Motor neuron (in vitro differentiated cells): ENCODE data around the gene ACTN1. TPM values are rescaled to one million over a fixed set of nuclear protein-coding genes. Genes with fewer than 3 reads are reported as not detected.
A peak's percentile ranks its signal among the peaks of the same experiment; 100 is the strongest.

Source experiments
- ATAC-seq, 8 experiments: fragments of 200-7000 bp; cut with Tn5 transposase; replicated peaks in 6 of 8; 2 replicates each; pipeline ENCODE4 v1.8.0; 2021; ENCODE audit warnings: mild to moderate bottlenecking in 8 of 8, moderate library complexity in 8 of 8
- H3K27ac ChIP-seq, 2 donors: fragments of 250-450 bp; sonication (Bioruptor Pico); 2 replicates each; pipeline ENCODE4 v1.9.0; 2021; ENCODE audit warnings: antibody characterized with exemption in 2 of 2, mild to moderate bottlenecking in 2 of 2, moderate library complexity in 1 of 2
- H3K4me1 ChIP-seq, 2 donors: fragments of 250-450 bp; sonication (Bioruptor Pico); replicated peaks in 1 of 2; 2 replicates each; pipeline ENCODE4 v1.6.1; 2021; ENCODE audit warnings: antibody characterized with exemption in 2 of 2, mild to moderate bottlenecking in 2 of 2, moderate library complexity in 1 of 2
- H3K4me3 ChIP-seq, 5 donors: fragments of 250-450 bp; sonication (Bioruptor Pico); 2 replicates each; pipeline ENCODE4 v1.9.0; 2021; ENCODE audit warnings: antibody characterized with exemption in 5 of 5, mild to moderate bottlenecking in 5 of 5, moderate library complexity in 4 of 5
- WGBS, 10 experiments: fragments of 450-650 bp; shearing (Covaris generic); methylation state at CpG; one replicate each; pipeline ENCODE4 v1.0.0; 2022; 5-methylcytosine and 5-hydroxymethylcytosine counted together
- in situ Hi-C, 9 experiments: fragments of 400-800 bp; cut with MboI; loops; one replicate each; pipeline ENCODE4 v1.15.0; 2021; ENCODE audit warnings: low sequenced_read_pairs in 9 of 9, low pct_unique_long_range_greater_than_20kb in 2 of 9; ENCODE audit not compliant: unreplicated experiment in 9 of 9
- total RNA-seq, 8 experiments: library from RNA; unstranded; fragments of 300-600 nt; gene quantifications; 2 replicates each; pipeline versions ENCODE4 v1.2.3 to v1.2.4, GENCODE V29; 2022

ACTN1 gene
- total RNA-seq, 8 experiments from 2014 or later: 9.3 to 159 (median 56.5) TPM

DNA sequence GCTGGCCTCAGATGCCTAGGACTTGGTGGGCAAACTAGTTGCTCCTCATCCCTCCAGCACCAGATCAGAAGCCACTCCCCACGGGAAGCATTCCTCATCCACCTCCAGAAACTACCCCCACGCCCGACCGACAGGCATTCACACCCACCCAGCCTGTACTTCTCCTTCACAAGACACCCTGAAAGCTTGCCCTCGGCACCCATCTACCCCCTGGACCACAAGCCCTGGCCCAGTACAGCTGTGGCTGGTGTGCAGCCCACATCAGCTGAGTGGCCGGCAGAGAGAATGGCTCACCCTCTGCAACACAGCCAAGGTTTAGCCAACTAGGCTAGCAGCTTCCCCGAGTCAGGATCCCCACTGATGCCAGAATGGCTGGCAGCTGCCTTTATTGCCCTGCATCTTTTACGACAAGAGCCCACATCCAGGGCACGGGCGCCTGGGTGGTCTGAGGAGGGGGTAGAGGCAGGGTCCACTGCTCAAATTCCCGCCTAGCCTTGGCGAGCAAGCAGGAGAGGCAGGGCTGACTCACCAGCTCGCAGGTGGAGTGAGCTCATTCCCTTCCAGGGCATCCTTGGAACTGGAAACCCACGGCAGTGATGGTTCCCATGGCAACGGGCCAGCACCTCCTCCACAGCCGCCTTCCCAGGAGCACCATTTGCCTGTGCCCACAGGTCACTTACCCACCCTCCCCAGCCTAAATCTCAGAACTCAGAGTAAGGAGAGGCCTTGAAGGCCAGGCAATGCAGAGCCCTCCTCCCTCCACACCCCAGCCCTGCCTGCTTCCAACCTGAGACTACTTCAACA lies 17.1 kb downstream of the ACTN1 start:
- in situ Hi-C loops: no loop called here
- no peak overlapping the region for H3K4me3 ChIP-seq
- H3K4me1 ChIP-seq: peaks cover 13 to 31% of the 10 kb centered on the region in 2 donors
- peak in 6 of 8 experiments; percentile 1 to 97 (median 93) for ATAC-seq
- WGBS, 10 experiments: 60 to 90% (median 80%) methylated on average over 1 to 4 of the region's 16 CpGs; no CpG with 5 or more reads in 7 of the 10 experiments
- H3K27ac ChIP-seq: peak overlapping the region; percentile 28 to 47

DNA sequence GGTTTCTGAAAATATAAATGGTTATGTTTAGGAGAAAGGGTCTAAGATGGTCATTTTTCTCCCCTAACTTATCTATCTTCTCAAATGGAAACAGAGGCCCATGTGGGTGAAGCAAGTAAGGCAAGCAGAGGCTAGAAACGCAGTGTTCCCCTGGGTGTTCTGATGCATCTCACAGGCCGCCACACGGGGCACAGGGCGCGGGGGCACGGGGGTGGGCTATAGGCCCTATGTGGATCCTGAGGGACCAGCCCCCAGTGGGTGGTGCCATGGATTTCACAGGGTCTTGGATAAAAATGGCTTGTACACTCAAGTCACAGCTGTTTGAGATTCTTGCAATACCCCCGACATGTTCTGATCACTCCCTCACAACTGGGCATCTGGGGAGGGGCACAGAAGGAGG lies 17.7 kb downstream of the ACTN1 start:
- Histone ChIP-seq H3K4me3 (no peak overlapping the region), H3K27ac (no peak overlapping the region), H3K4me1 (peaks cover 13 to 31% of the 10 kb centered on the region in 2 donors)
- in situ Hi-C loops: no loop called here
- 60 to 100% (median 95%) methylated on average over 1 to 2 of the region's 7 CpGs; no CpG with 5 or more reads in 6 of the 10 experiments for WGBS, 10 experiments
- ATAC-seq: no peak

DNA sequence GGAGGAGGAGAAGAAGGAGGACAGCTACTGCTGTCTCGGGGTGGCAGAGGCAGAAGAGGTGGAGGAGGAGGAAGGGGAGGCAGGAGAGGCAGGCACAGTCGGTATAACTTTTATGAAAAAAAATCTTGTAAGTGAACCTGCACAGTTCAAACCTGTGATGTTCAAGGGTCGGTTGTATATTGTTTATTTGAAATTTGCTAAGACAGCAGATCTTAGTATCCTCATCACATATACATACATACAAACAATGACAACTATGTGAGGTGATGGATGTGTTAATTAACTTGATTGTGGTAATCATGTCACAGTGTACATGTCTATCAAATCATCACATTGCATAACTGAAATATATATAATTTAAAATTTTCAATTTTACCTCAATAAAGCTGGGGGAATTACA lies 19.0 kb downstream of the ACTN1 start:
- Histone ChIP-seq H3K4me3 (no peak overlapping the region), H3K27ac (no peak overlapping the region), H3K4me1 (peaks cover 13 to 33% of the 10 kb centered on the region in 2 donors)
- WGBS, 10 experiments: 52 to 100% (median 82%) methylated on average over 1 to 3 of the region's 3 CpGs
- no peak for ATAC-seq
- in situ Hi-C loops: no loop called here

DNA sequence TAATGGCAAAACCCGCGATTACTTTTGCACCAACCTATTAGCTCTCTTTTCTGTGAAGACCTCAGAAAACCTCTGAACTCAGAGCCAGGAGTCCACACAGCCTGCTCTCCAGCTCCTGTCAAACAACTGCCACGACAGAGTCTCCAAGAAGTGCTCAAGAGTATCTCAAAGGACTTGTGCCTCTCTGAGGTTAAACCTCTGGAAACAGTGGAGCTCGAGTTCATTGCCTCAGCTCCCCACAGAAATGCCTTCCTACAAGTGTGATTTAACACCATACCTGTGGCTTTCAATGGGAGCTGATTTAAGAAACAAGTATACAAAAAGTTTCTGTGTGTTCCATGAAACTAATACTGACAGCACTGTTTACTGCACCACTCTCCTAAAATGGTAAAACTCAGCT lies 20.1 kb downstream of the ACTN1 start:
- 0 to 90% (median 71%) methylated on average over 1 to 3 of the region's 4 CpGs; no CpG with 5 or more reads in 5 of the 10 experiments for WGBS, 10 experiments
- Histone ChIP-seq H3K27ac (no peak overlapping the region), H3K4me1 (peaks cover 13 to 22% of the 10 kb centered on the region in 2 donors), H3K4me3 (no peak overlapping the region)
- in situ Hi-C loops: no loop called here
- no peak for ATAC-seq

DNA sequence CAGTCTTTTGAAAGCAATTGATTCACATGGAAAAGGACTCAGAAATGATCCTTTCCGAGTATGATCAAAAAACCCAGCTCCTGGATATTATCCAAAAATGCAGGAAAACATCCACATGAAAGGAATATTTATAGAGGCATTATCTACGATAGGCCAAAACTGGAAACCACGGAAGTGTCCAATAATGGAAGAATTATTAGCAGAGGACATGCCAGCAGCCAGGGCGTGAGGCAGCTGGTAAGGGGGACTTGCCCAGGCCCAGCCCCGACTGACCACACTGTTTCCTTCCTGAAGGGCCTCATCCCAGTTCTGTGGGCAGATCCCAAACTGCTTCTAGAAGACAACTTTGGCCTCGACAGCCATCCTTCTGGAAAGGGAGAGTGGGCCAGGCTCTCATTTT lies 20.5 kb downstream of the ACTN1 start:
- H3K4me1 ChIP-seq: peaks cover 13 to 21% of the 10 kb centered on the region in 2 donors
- H3K27ac ChIP-seq: no peak overlapping the region
- 0 to 100% (median 56%) methylated on average over 1 to 4 of the region's 6 CpGs; no CpG with 5 or more reads in 1 of the 10 experiments for WGBS, 10 experiments
- in situ Hi-C loops: no loop called here
- peak in 3 of 8 experiments; percentile 4 to 20 (median 14) for ATAC-seq
- no peak overlapping the region for H3K4me3 ChIP-seq

DNA sequence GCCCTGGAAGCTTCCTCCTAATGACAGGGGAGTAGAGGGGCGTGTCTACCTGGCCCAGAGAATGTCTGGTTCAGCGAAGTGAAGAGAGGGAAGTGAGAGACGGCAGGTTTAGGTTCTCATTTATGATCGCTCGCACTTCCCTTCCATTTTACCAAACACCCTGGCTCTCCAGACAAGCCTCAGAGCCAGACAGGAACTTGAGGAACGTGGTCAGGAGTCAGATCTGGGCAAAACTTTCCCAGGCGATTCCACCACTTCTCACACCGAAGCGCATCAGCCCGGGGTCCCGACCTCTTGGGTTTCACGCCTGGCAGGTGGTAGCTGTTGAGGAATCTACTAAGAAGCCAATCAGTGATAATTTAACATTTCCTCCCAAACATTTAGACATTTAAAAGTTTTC lies 21.3 kb downstream of the ACTN1 start:
- peaks cover 11 to 20% of the 10 kb centered on the region in 2 donors for H3K4me1 ChIP-seq
- in situ Hi-C loops: no loop called here
- ATAC-seq: no peak
- 86 to 100% (median 91%) methylated on average over 1 to 10 of the region's 12 CpGs; no CpG with 5 or more reads in 2 of the 10 experiments for WGBS, 10 experiments
- no peak overlapping the region for H3K27ac ChIP-seq
- no peak overlapping the region for H3K4me3 ChIP-seq

DNA sequence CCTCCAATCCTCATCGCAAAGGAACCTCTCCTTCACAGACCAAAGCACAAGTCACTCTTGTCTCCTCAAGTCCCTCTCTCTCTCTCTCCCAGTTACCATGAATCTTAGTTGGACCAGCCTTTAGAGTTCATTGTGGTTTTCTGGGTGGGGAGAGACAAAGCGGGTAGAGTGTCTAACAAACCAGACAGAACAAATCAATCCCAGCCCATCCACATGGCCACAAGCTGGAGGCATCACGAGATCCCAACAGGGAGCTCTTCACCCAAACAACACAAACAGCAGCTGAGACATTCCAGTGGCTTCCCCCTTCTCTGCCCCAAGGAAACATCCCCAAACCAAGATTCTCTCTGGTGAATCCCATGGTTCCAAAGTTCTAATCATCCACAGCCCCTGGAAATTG lies 22.4 kb downstream of the ACTN1 start:
- Histone ChIP-seq H3K4me1 (peaks cover under 1 to 9% of the 10 kb centered on the region in 2 donors), H3K4me3 (no peak overlapping the region), H3K27ac (no peak overlapping the region)
- in situ Hi-C loops: no loop called here
- peak in 2 of 8 experiments; percentile 25 to 72 for ATAC-seq
- WGBS, 10 experiments: 10 to 100% (median 83%) methylated on average over 1 to 2 of the region's 3 CpGs; no CpG with 5 or more reads in 4 of the 10 experiments

DNA sequence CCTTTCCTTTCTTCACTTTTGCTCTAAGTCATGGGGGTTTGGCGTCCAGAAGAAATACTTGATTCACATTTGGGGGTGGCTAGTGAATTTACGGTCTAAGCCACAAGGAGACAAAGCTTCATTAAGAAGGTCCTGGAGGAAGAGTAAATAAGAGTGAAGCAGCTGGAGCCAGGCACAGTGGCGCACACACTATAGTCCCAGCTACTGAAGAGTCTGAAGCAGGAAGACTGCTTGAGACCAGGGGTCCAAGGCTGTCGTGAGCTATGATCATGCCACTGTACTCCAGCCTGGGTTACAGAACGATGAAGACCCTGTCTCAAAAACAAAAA lies 23.3 kb downstream of the ACTN1 start:
- 0 to 100% (median 75%) methylated on average over 1 to 5 of the region's 5 CpGs; no CpG with 5 or more reads in 2 of the 10 experiments for WGBS, 10 experiments
- H3K4me3 ChIP-seq: no peak overlapping the region
- peak in 2 of 8 experiments; percentile 23 to 24 for ATAC-seq
- in situ Hi-C loops: no loop called here
- no peak overlapping the region for H3K27ac ChIP-seq
- peaks cover 0 to 5% of the 10 kb centered on the region in 2 donors for H3K4me1 ChIP-seq

DNA sequence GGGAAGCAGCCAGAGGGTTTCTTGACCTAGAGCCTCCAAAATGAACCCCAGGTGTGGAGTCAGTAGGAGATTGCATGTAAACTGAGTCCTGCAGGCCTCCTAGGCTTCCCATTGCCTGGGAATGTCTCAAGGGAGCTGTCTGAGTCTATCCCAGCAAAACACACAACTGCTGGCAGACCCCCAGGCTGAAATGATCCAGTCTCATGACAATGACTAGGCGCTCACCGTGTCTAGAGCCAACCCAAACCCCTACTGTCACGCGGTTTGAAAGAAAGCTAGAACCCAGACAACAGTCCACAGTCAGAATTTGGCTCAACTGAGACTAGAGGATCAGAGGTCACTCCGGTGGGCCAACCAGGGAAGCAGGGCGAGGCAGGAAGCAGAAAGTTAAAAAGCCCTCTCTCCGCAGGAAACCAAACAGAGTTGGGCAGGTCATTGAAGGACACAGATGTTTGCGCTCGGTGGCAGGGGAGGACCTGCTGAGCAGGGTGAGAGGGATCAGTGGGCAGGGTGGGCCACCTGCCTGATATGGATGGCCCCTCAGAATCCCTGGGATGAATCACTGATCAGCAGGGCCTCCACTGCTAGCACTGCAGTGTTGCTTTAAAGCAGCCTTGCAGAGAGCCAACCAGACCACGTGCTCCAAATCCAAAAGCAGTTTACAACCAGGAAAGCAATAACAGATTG lies 23.8 kb downstream of the ACTN1 start:
- ATAC-seq: peak in 2 of 8 experiments; percentile 31 to 39
- in situ Hi-C loops: no loop called here
- 0 to 100% (median 86%) methylated on average over 1 to 9 of the region's 10 CpGs; no CpG with 5 or more reads in 2 of the 10 experiments for WGBS, 10 experiments
- H3K4me3 ChIP-seq: no peak overlapping the region
- H3K27ac ChIP-seq: no peak overlapping the region
- H3K4me1 ChIP-seq: peaks cover 0 to 5% of the 10 kb centered on the region in 2 donors

DNA sequence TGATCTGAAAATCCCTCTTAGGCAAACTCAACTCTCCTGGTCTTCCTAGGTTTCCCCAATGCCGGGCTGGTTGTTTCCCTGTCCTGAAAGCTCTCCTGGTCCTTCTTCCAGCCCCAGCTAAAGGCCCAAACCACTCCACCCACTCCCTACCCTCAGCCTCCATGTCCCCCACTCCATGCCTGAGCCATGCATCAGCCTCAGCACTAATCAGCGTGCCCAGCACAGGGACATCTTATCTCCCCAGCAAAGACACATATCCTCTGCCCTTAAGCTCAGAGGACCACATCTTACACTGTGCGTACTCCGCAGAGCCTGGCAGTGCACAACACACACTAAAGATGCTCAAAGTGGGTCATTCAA lies 25.9 kb downstream of the ACTN1 start:
- 14 to 100% (median 90%) methylated on average over 1 to 4 of the region's 4 CpGs; no CpG with 5 or more reads in 3 of the 10 experiments for WGBS, 10 experiments
- ATAC-seq: no peak
- in situ Hi-C loops: no loop called here
- Histone ChIP-seq H3K4me1 (peaks cover 0 to 5% of the 10 kb centered on the region in 2 donors), H3K4me3 (no peak overlapping the region), H3K27ac (no peak overlapping the region)

DNA sequence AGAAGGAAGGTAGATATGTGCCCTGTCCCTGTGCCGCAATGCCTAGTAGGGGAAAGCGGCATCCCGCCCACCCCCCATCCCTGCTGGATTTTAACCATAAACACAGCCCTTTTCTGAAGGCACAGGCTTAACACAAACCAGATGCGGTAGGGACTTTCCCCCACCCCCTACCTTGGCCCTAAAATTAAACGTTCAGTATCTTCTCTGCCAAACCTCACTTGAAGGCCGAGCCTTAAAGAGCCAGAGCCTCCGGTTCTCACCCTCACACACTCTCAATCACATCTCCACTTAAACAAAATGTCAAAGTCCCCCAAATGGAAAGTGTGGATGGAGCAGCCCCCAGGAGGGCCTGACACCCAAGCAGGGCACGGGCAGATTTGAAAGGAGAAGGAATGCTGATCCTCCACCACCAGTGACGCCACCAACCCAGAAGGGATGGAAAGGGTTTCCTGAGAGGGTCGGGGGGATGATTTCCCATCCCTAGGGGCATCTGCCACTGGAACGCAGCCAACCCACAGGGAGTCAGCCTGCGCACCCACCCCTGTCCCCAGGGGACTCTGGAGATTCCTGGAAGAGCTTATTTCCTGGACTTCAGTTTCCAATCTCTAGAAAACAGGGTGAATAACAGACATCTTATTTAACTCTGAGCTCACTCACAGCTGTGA lies 26.4 kb downstream of the ACTN1 start:
- in situ Hi-C loops: no loop called here
- Histone ChIP-seq H3K27ac (no peak overlapping the region), H3K4me3 (no peak overlapping the region), H3K4me1 (peaks cover 0 to 10% of the 10 kb centered on the region in 2 donors)
- peak in 2 of 8 experiments; percentile 3 to 42 for ATAC-seq
- WGBS, 10 experiments: 0 to 93% (median 66%) methylated on average over 1 to 8 of the region's 12 CpGs; no CpG with 5 or more reads in 5 of the 10 experiments

DNA sequence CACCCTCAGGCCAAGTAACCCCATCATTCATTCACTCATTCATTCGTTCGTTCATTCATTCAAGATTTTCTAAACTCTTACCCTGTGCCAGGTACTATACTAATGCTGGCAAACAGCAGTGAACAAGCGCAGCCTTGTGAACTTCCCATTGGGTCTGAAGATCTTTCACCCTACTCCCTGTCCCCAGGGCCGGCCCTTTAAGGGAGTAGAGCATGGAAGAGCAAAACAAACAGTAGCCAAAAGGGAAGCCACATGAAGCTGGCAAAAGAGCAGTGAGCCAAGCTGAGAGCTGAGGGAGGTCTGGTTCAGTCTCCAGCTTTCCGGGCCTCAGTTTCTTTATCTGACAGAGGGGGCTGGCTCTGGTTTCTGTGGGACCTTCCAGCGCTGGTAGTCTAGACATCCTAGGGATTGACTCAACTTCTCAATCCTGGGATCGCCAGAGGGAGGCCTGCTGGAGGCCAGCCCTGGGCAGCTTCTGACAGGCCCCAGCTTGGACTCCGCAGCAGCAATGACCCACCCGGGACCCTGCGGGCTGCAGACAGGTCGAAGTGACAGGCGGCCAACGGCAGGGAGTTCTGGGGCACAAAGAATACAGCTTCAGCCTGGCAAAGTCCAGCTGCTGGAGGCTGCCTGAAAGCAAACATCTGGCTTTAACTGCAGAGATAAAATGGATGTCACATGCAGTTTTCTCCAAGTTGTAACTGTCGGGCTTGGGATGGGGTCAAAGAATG lies 27.1 kb downstream of the ACTN1 start:
- ATAC-seq: no peak
- Histone ChIP-seq H3K27ac (no peak overlapping the region), H3K4me3 (no peak overlapping the region), H3K4me1 (peaks cover 0 to 16% of the 10 kb centered on the region in 2 donors)
- in situ Hi-C loops: no loop called here
- WGBS, 10 experiments: 12 to 100% (median 80%) methylated on average over 1 to 11 of the region's 14 CpGs; no CpG with 5 or more reads in 1 of the 10 experiments
